IMR-90 (cell line): Measurements from ENCODE around the gene TRABD2A. TPM values are rescaled to one million over a fixed set of nuclear protein-coding genes. Genes with fewer than 3 reads are reported as not detected.

ENCODE experiments used
- ATAC-seq: fragments of 200-7000 bp; cut with Tn5 transposase; 2 replicates; pipeline ENCODE4 v1.9.1; 2020; ENCODE audit warnings: low read depth, mild to moderate bottlenecking, moderate library complexity
- BruUV-seq: library from RNA; stranded (reverse); fragments of 400-500 nt; replicated peaks from 2 replicates; lab custom pipeline; 2021; lab: Mats Ljungman, UMichigan
- CTCF ChIA-PET: fragments of 300-600 bp; formaldehyde crosslinking; extraction: SDS; loops from one replicate; lab custom pipeline; 2021; ENCODE audit warnings: antibody characterized with exemption; lab: Yijun Ruan, JAX
- POLR2A ChIA-PET: fragments of 300-600 bp; sonication (Branson Sonifier 250); formaldehyde crosslinking; loops from one replicate; lab custom pipeline; 2022; ENCODE audit warnings: antibody characterized with exemption; ENCODE audit not compliant: unreplicated experiment; lab: Charles Lee
- DNase-seq: peaks from one replicate; pipeline ENCODE4 v3.0.0; 2013
- H2AFZ ChIP-seq: replicated peaks from 2 replicates; pipeline ENCODE3; 2013; ENCODE audit warnings: low read length, mild to moderate bottlenecking; ENCODE audit not compliant: poor library complexity
- H2AK5ac ChIP-seq: 2 replicates; pipeline ENCODE4 v1.6.1; 2013; ENCODE audit warnings: low read depth, low read length, inconsistent platforms
- H2AK9ac ChIP-seq: replicated peaks from 2 replicates; pipeline ENCODE3; 2013; ENCODE audit warnings: mild to moderate bottlenecking, low read depth, low read length, moderate library complexity; ENCODE audit not compliant: poor library complexity
- H2BK120ac ChIP-seq: 2 replicates; pipeline ENCODE4 v1.6.1; 2013; ENCODE audit warnings: low read depth, low read length, inconsistent platforms
- H2BK15ac ChIP-seq: 3 replicates; pipeline ENCODE4 v1.6.1; 2013; ENCODE audit warnings: low read depth, low read length, inconsistent platforms
- H2BK20ac ChIP-seq: 2 replicates; pipeline ENCODE4 v1.6.1; 2013; ENCODE audit warnings: low read depth, mild to moderate bottlenecking, inconsistent platforms, low read length, moderate library complexity
- H2BK5ac ChIP-seq: 2 replicates; pipeline ENCODE4 v1.6.1; 2013; ENCODE audit warnings: mild to moderate bottlenecking, low read depth, low read length, inconsistent platforms; ENCODE audit not compliant: poor library complexity, severe bottlenecking
- H3K14ac ChIP-seq: replicated peaks from 2 replicates; pipeline ENCODE4 v1.6.1; 2013; ENCODE audit warnings: low read depth, low read length, inconsistent platforms
- H3K18ac ChIP-seq: 2 replicates; pipeline ENCODE4 v1.6.1; 2013; ENCODE audit warnings: low read depth, low read length, control low read depth
- H3K23ac ChIP-seq: 2 replicates; pipeline ENCODE4 v1.6.1; 2013; ENCODE audit warnings: low read depth, low read length, inconsistent platforms
- H3K27ac ChIP-seq: 2 replicates; pipeline ENCODE4 v1.5.1; 2013; ENCODE audit warnings: mild to moderate bottlenecking, control low read depth, low read length; ENCODE audit not compliant: insufficient read depth
- H3K27me3 ChIP-seq: 2 replicates; pipeline ENCODE4 v1.6.1; 2013; ENCODE audit warnings: low read length; ENCODE audit not compliant: control insufficient read depth, insufficient read depth
- H3K36me3 ChIP-seq: 2 replicates; pipeline ENCODE4 v1.6.1; 2013; ENCODE audit warnings: low read length, mixed read lengths; ENCODE audit not compliant: control insufficient read depth, insufficient read depth
- H3K4ac ChIP-seq: 2 replicates; pipeline ENCODE4 v1.6.1; 2013; ENCODE audit warnings: low read depth, low read length, inconsistent platforms
- H3K4me1 ChIP-seq: 2 replicates; pipeline ENCODE4 v1.6.1; 2013; ENCODE audit warnings: low read length, mixed read lengths; ENCODE audit not compliant: control insufficient read depth, insufficient read depth
- H3K4me2 ChIP-seq: 2 replicates; pipeline ENCODE4 v1.6.1; 2013; ENCODE audit warnings: low read depth, mild to moderate bottlenecking, control low read depth, low read length, moderate library complexity
- H3K4me3 ChIP-seq: 2 replicates; pipeline ENCODE4 v1.5.1; 2013; ENCODE audit warnings: low read depth, mild to moderate bottlenecking, control low read depth, low read length, moderate library complexity; ENCODE audit not compliant: insufficient read depth
- H3K56ac ChIP-seq: 2 replicates; pipeline ENCODE4 v1.6.1; 2013; ENCODE audit warnings: low read length, inconsistent platforms; ENCODE audit not compliant: insufficient read depth; ENCODE audit errors: extremely low read depth
- H3K79me1 ChIP-seq, 2 experiments: 2 replicates each; pipeline ENCODE4 v1.6.1; 2013; ENCODE audit warnings: low read length in 2 of 2, inconsistent platforms in 1 of 2, low read depth in 1 of 2
- H3K9ac ChIP-seq: 2 replicates; pipeline ENCODE4 v1.6.1; 2013; ENCODE audit warnings: low read depth, low read length, control low read depth
- H3K9me1 ChIP-seq: 2 replicates; pipeline ENCODE4 v1.6.1; 2013; ENCODE audit warnings: low read length, inconsistent platforms; ENCODE audit not compliant: insufficient read depth
- H3K9me3 ChIP-seq: 2 replicates; pipeline ENCODE4 v1.6.1; 2013; ENCODE audit warnings: low read length; ENCODE audit not compliant: control insufficient read depth, insufficient read depth
- H4K20me1 ChIP-seq: 2 replicates; pipeline ENCODE4 v1.6.1; 2013; ENCODE audit warnings: low read length, inconsistent platforms; ENCODE audit not compliant: insufficient read depth
- H4K5ac ChIP-seq: 2 replicates; pipeline ENCODE4 v1.6.1; 2013; ENCODE audit warnings: mild to moderate bottlenecking, low read depth, low read length, control low read depth
- H4K8ac ChIP-seq, 2 experiments: 2 replicates each; pipeline ENCODE4 v1.6.1; 2013; ENCODE audit warnings: low read depth in 2 of 2, low read length in 2 of 2, control low read depth in 1 of 2, inconsistent platforms in 1 of 2
- H4K91ac ChIP-seq: 2 replicates; pipeline ENCODE4 v1.6.1; 2013; ENCODE audit warnings: low read depth, low read length, inconsistent platforms; ENCODE audit not compliant: insufficient read depth
- BHLHE40 ChIP-seq: fragments of 150-350 bp; IDR thresholded peaks from 2 replicates; pipeline ENCODE4 v1.6.1; 2016; ENCODE audit warnings: mild to moderate bottlenecking, low read depth, low read length
- CEBPB ChIP-seq: IDR thresholded peaks from 2 replicates; pipeline ENCODE4 v1.6.1; 2012; ENCODE audit warnings: low read depth, low read length, improper control_type of control experiment
- CHD1 ChIP-seq: IDR thresholded peaks from 2 replicates; pipeline ENCODE4 v1.6.1; 2012; ENCODE audit warnings: low read depth, low read length, improper control_type of control experiment
- CTCF ChIP-seq: conservative IDR thresholded peaks from 2 replicates; pipeline ENCODE4 v1.5.1; 2012; ENCODE audit warnings: mild to moderate bottlenecking, low read depth, low read length, improper control_type of control experiment
- ELK1 ChIP-seq: fragments of 150-350 bp; IDR thresholded peaks from 2 replicates; pipeline ENCODE4 v1.6.1; 2016; ENCODE audit warnings: low read depth, mild to moderate bottlenecking, low read length, moderate library complexity, borderline replicate concordance
- FOS ChIP-seq: fragments of 150-350 bp; IDR thresholded peaks from 2 replicates; pipeline ENCODE4 v1.6.1; 2016; ENCODE audit warnings: low read depth, low read length
- MAFK ChIP-seq: IDR thresholded peaks from 2 replicates; pipeline ENCODE4 v1.6.1; 2012; ENCODE audit warnings: low read depth, low read length, improper control_type of control experiment
- MAZ ChIP-seq: IDR thresholded peaks from 2 replicates; pipeline ENCODE4 v1.6.1; 2012; ENCODE audit warnings: low read depth, mild to moderate bottlenecking, low read length, improper control_type of control experiment, moderate library complexity, borderline replicate concordance
- MXI1 ChIP-seq: IDR thresholded peaks from 2 replicates; pipeline ENCODE4 v1.6.1; 2012; ENCODE audit warnings: low read depth, mild to moderate bottlenecking, low read length, moderate library complexity, borderline replicate concordance
- NFE2L2 ChIP-seq: fragments of 150-350 bp; IDR thresholded peaks from 2 replicates; pipeline ENCODE4 v1.6.1; 2016; ENCODE audit warnings: low read depth, mild to moderate bottlenecking, low read length
- POLR2A ChIP-seq: IDR thresholded peaks from 2 replicates; pipeline ENCODE4 v1.6.1; 2012; ENCODE audit warnings: mild to moderate bottlenecking, low read depth, low read length
- RAD21 ChIP-seq: IDR thresholded peaks from 2 replicates; pipeline ENCODE4 v1.6.1; 2012; ENCODE audit warnings: low read length, improper control_type of control experiment
- RCOR1 ChIP-seq: IDR thresholded peaks from 2 replicates; pipeline ENCODE4 v1.6.1; 2012; ENCODE audit warnings: mild to moderate bottlenecking, low read length, improper control_type of control experiment; ENCODE audit not compliant: insufficient replicate concordance
- RFX5 ChIP-seq: IDR thresholded peaks from 2 replicates; pipeline ENCODE4 v1.8.0; 2012; ENCODE audit warnings: low read depth, mild to moderate bottlenecking, low read length, moderate library complexity
- SMC3 ChIP-seq: fragments of 150-350 bp; IDR thresholded peaks from 2 replicates; pipeline ENCODE4 v1.6.1; 2016; ENCODE audit warnings: low read depth, mild to moderate bottlenecking, antibody characterized with exemption, low read length, moderate library complexity
- USF2 ChIP-seq: fragments of 150-350 bp; IDR thresholded peaks from 2 replicates; pipeline ENCODE4 v1.6.1; 2017; ENCODE audit warnings: mild to moderate bottlenecking, antibody characterized with exemption, low read length, low read depth
- WGBS, 2 experiments: methylation state at CpG; one replicate each; pipeline versions ENCODE4 v1.1.5 to v1.1.7; 2013; ENCODE audit warnings: missing lambda C conversion rate in 2 of 2; ENCODE audit not compliant: insufficient read length in 1 of 2; ENCODE audit errors: extremely low coverage in 2 of 2; 5-methylcytosine and 5-hydroxymethylcytosine counted together
- dilution Hi-C: fragments of 300-500 bp; cut with HindIII; formaldehyde crosslinking; loops from one replicate; pipeline ENCODE4 v1.14.3; 2018; ENCODE audit warnings: low sequenced_read_pairs; ENCODE audit not compliant: unreplicated experiment
- in situ Hi-C: fragments of 300-500 bp; cut with MboI; formaldehyde crosslinking; loops from 3 replicates; pipeline ENCODE4 v1.14.3; 2019; ENCODE audit warnings: low sequenced_read_pairs, inconsistent platforms, mixed read lengths
- intact Hi-C: fragments of 100-400 bp; cut with micrococcal nuclease; formaldehyde crosslinking; loops from 2 replicates; pipeline ENCODE4 v1.10.0; 2022
- polyA plus RNA-seq, 3 experiments: library from polyadenylated mRNA; depleted of rRNA; stranded (reverse); fragments of >200 nt; gene quantifications; 2 replicates each; pipeline ENCODE4 v1.2.3, GENCODE V29; 2012; ENCODE audit warnings: low replicate concordance in 1 of 3
- total RNA-seq: library from RNA; depleted of rRNA; stranded (reverse); fragments of >200 nt; gene quantifications from 2 replicates; pipeline ENCODE4 v1.2.3, GENCODE V29; 2012

The TRABD2A gene
- total and polyA plus RNA-seq, 2 of the 4 experiments (the other 2 are of a cell fraction): 17.6 to 20.3 TPM

- Histone ChIP-seq H3K79me1 (peaks cover 11 to 31% of the 10 kb centered on the region in 2 experiments; a peak in 3 of 4 replicates), H2BK120ac (no peak overlapping the region), H3K9me3 (no peaks in the 10 kb centered on the region), H3K4me2 (no peak overlapping the region), H3K4ac (no peak overlapping the region), H2BK20ac (no peak overlapping the region), H3K14ac (no peak overlapping the region), H3K9me1 (no peaks in the 10 kb centered on the region), H3K56ac (no peak overlapping the region), H3K23ac (no peak overlapping the region), H2BK5ac (no peak overlapping the region), H2AK9ac (no peak overlapping the region), H4K91ac (no peak overlapping the region), H3K18ac (no peak overlapping the region), H4K8ac (no peak overlapping the region), H3K27ac (no peak overlapping the region), H2AFZ (no peak overlapping the region), H3K4me1 (peaks cover 10% of the 10 kb centered on the region), H3K36me3 (peaks cover 14% of the 10 kb centered on the region), H3K27me3 (no peaks in the 10 kb centered on the region), H2BK15ac (no peak overlapping the region), H3K4me3 (no peak overlapping the region), H2AK5ac (no peak overlapping the region), H4K20me1 (peaks cover 20% of the 10 kb centered on the region), H3K9ac (no peak overlapping the region), H4K5ac (no peak overlapping the region)
- in situ Hi-C loops (no loop called here), intact Hi-C loops (no loop called here), dilution Hi-C loops (no loop called here)
- WGBS, 2 experiments: no CpG with 5 or more reads among the region's 4 CpGs
- ChIA-PET CTCF (no interaction called here), POLR2A (no interaction called here)
- ATAC-seq (no peak), DNase-seq (no peak)
- no peak for TF ChIP-seq RFX5
- TF ChIP-seq POLR2A: no peak
- TF ChIP-seq USF2: no peak
- TF ChIP-seq CHD1: no peak
- no peak for TF ChIP-seq MXI1
- no peak for TF ChIP-seq BHLHE40
- no peak for TF ChIP-seq NFE2L2
- TF ChIP-seq ELK1: no peak
- no peak for TF ChIP-seq CEBPB
- no peak for TF ChIP-seq RAD21
- no peak for TF ChIP-seq FOS
- no peak for TF ChIP-seq RCOR1
- no peak for TF ChIP-seq CTCF
- TF ChIP-seq MAZ: no peak
- TF ChIP-seq MAFK: no peak
- TF ChIP-seq SMC3: no peak
- no TSS peak for BruUV-seq
These were observed 21.6 kb upstream of the TRABD2A start for GRCh38 chr2:84902526-84902925.
